Left lung (tissue), 10 donors: ENCODE results near the gene PTPRCAP. TPM values are rescaled to one million over a fixed set of nuclear protein-coding genes. Genes with fewer than 3 reads are reported as not detected.

Experiments used
- ATAC-seq: fragments of 200-7000 bp; cut with Tn5 transposase; one replicate; pipeline ENCODE4 v1.9.1; 2020; ENCODE audit warnings: moderate library complexity
- DNase-seq, 4 donors: peaks; one replicate each; pipeline ENCODE4 v3.0.0-alpha.2; 2013 to 2020
- H3K27ac ChIP-seq, 2 donors: fragments of 200-600 bp; sonication (generic) in 1 of 2; one replicate each; pipeline versions ENCODE4 v1.5.0 to v1.8.0; 2020 to 2021
- H3K27me3 ChIP-seq, 2 donors: fragments of 200-600 bp; sonication (generic) in 1 of 2; one replicate each; pipeline versions ENCODE4 v1.5.0 to v1.8.0; 2020 to 2021
- H3K36me3 ChIP-seq, 2 donors: fragments of 200-600 bp; sonication (generic) in 1 of 2; one replicate each; pipeline versions ENCODE4 v1.5.0 to v1.8.0; 2020 to 2021
- H3K4me1 ChIP-seq, 2 donors: fragments of 200-600 bp; one replicate each; pipeline ENCODE4 v1.8.0; 2021
- H3K4me3 ChIP-seq, 2 donors: fragments of 200-600 bp; sonication (generic) in 1 of 2; one replicate each; pipeline versions ENCODE4 v1.5.0 to v1.8.0; 2020 to 2021; ENCODE audit warnings: mild to moderate bottlenecking in 1 of 2
- H3K9me3 ChIP-seq, 2 donors: fragments of 200-600 bp; sonication (generic) in 1 of 2; one replicate each; pipeline versions ENCODE4 v1.5.0 to v1.8.0; 2020 to 2021
- CTCF ChIP-seq, 2 donors: fragments of 200-600 bp; sonication (generic) in 1 of 2; IDR thresholded peaks; one replicate each; pipeline versions ENCODE4 v1.5.0 to v1.8.0; 2021; ENCODE audit warnings: antibody characterized with exemption in 2 of 2
- intact Hi-C, 2 donors: fragments of 100-400 bp; cut with DNase I; formaldehyde crosslinking; loops; one replicate each; pipeline versions ENCODE4 v1.11.2 to v1.14.2; 2022
- polyA plus RNA-seq, 6 donors: library from polyadenylated mRNA; unstranded; fragments of 120-200 nt; gene quantifications; one replicate each; pipeline ENCODE4 v1.2.1, GENCODE V29; 2013; ENCODE audit not compliant: insufficient read length in 6 of 6
- total RNA-seq, 2 donors: library from RNA; stranded (reverse); fragmentation: NEBNext Ultra II Directional; extraction: Animal tissue kit (Norgen Biotek cat#: 25700); gene quantifications; one replicate each; pipeline ENCODE4 v1.2.1, GENCODE V29; 2021
- donor health status: DM: no; HTN: yes; CAD: no.
- donor health status: DM: no; HTN: no; CAD: no.

PTPRCAP gene
- total and polyA plus RNA-seq, 8 donors: 1.6 to 12.5 (median 2.7) TPM

- intact Hi-C loops: no loop called here
- Histone ChIP-seq H3K4me3 (no peak overlapping the region), H3K9me3 (no peaks in the 10 kb centered on the region), H3K36me3 (no peaks in the 10 kb centered on the region), H3K27me3 (peaks cover 0 to 50% of the 10 kb centered on the region in 2 donors), H3K27ac (no peak overlapping the region), H3K4me1 (peaks cover 12 to 48% of the 10 kb centered on the region in 2 donors)
- ATAC-seq (no peak), DNase-seq (no peak)
- TF ChIP-seq CTCF (IDR thresholded peaks at IDR 0.05): no peak
These were observed 24.1 kb downstream of the PTPRCAP start for GRCh38 chr11:67413266-67413849.

GRCh38 chr11:67412495-67413179 is 24.8 kb downstream of the PTPRCAP start:
- Histone ChIP-seq H3K36me3 (no peaks in the 10 kb centered on the region), H3K4me1 (peaks cover 12 to 54% of the 10 kb centered on the region in 2 donors), H3K27me3 (peaks cover 0 to 46% of the 10 kb centered on the region in 2 donors), H3K9me3 (no peaks in the 10 kb centered on the region), H3K4me3 (no peak overlapping the region), H3K27ac (no peak overlapping the region)
- no peak for ATAC-seq
- no peak for DNase-seq
- intact Hi-C loops: no loop called here
- TF ChIP-seq CTCF (IDR thresholded peaks at IDR 0.05): no peak

GRCh38 chr11:67411785-67412152 is 25.7 kb downstream of the PTPRCAP start:
- DNase-seq (no peak), ATAC-seq (no peak)
- Histone ChIP-seq H3K4me1 (peaks cover 8 to 56% of the 10 kb centered on the region in 2 donors), H3K27me3 (peaks cover 0 to 46% of the 10 kb centered on the region in 2 donors), H3K27ac (no peak overlapping the region), H3K9me3 (no peaks in the 10 kb centered on the region), H3K4me3 (no peak overlapping the region), H3K36me3 (no peaks in the 10 kb centered on the region)
- TF ChIP-seq CTCF (IDR thresholded peaks at IDR 0.05): no peak
- intact Hi-C loops: no loop called here

GRCh38 chr11:67410984-67411784 is 26.3 kb downstream of the PTPRCAP start:
- no peak for TF ChIP-seq CTCF (IDR thresholded peaks at IDR 0.05)
- ATAC-seq: no peak
- H3K27me3 ChIP-seq: peaks cover 0 to 43% of the 10 kb centered on the region in 2 donors
- no peaks in the 10 kb centered on the region for H3K9me3 ChIP-seq
- no peak for DNase-seq
- no peak overlapping the region for H3K27ac ChIP-seq
- intact Hi-C loops: no loop called here
- no peak overlapping the region for H3K4me3 ChIP-seq
- H3K36me3 ChIP-seq: no peaks in the 10 kb centered on the region
- peaks cover 5 to 55% of the 10 kb centered on the region in 2 donors for H3K4me1 ChIP-seq

- peak overlapping the region in 1 of 2 donors; percentile 53 for H3K27ac ChIP-seq
- intact Hi-C loops: no loop called here
- TF ChIP-seq CTCF (IDR thresholded peaks at IDR 0.05): no peak
- no peaks in the 10 kb centered on the region for H3K9me3 ChIP-seq
- peaks cover 0 to 35% of the 10 kb centered on the region in 2 donors for H3K27me3 ChIP-seq
- no peak overlapping the region for H3K4me3 ChIP-seq
- no peaks in the 10 kb centered on the region for H3K36me3 ChIP-seq
- DNase-seq (no peak), ATAC-seq (no peak)
- peaks cover 4 to 55% of the 10 kb centered on the region in 2 donors for H3K4me1 ChIP-seq
These were observed 27.1 kb downstream of the PTPRCAP start for GRCh38 chr11:67410369-67410831.
